ENCODE measurements around the gene ACOT11. TPM values are rescaled to one million over a fixed set of nuclear protein-coding genes. Genes with fewer than 3 reads are reported as not detected.

ACOT11 gene
- total and polyA plus RNA-seq, 10 of the 15 experiments (the other 5 are each of a cell fraction or from before 2014, with no cell fraction given) = 0.04 to 0.85 (median 0.39) TPM; not detected in 1

GRCh38 chr1:54564312-54565112 lies 16.5 kb downstream of the ACOT11 start:
- Histone ChIP-seq H3K36me3 (ENCODE audit: control insufficient read depth in 2 of 2, insufficient read depth in 2 of 2, low read length in 1 of 2) (no peaks in the 10 kb centered on the region), H4K20me1 (ENCODE audit: control insufficient read depth, insufficient read depth) (no peaks in the 10 kb centered on the region), H3K4me3 (no peak overlapping the region), H3K4me1 (ENCODE audit: control insufficient read depth, insufficient read depth, low read length) (no peaks in the 10 kb centered on the region), H3K27me3 (replicated peaks in 1 of 2; ENCODE audit: control insufficient read depth in 2 of 2, insufficient read depth in 2 of 2, low read length in 1 of 2) (no peaks in the 10 kb centered on the region; a peak in 1 of 4 replicates), H2AFZ (ENCODE audit: control insufficient read depth, low read depth, low read length) (no peak overlapping the region), H3K9me3 (replicated peaks; ENCODE audit: control insufficient read depth, insufficient read depth, low read length) (no peaks in the 10 kb centered on the region), H3K4me2 (ENCODE audit: control insufficient read depth, insufficient read depth) (no peak overlapping the region), H3K9ac (ENCODE audit: control insufficient read depth, insufficient read depth, low read length) (no peak overlapping the region), H3K27ac (ENCODE audit: control insufficient read depth, insufficient read depth) (no peak overlapping the region), H3K79me2 (ENCODE audit: control insufficient read depth, insufficient read depth, low read length) (no peaks in the 10 kb centered on the region)
- no TSS peak for BruUV-seq (replicated peaks)
- POLR2A ChIA-PET = no interaction called here
- no peak for ATAC-seq
- SMC1A ChIA-PET (ENCODE audit: uncharacterized antibody, unreplicated experiment) = no interaction called here
- intact Hi-C loops (cut with micrococcal nuclease; ENCODE audit: unreplicated experiment) = no loop called here
- DNase-seq (ENCODE audit: low read depth, low spot score) = no peak
- WGBS (ENCODE audit: insufficient coverage, insufficient replicate concordance, low lambda C conversion rate, missing lambda C conversion rate) = 28% methylated on average over 17 of the region's 17 CpGs
- no peak for TF ChIP-seq ZNF384 (IDR thresholded peaks at IDR 0.05; ENCODE audit: borderline replicate concordance, low read depth, low read length)
- RAD21 ChIA-PET (ENCODE audit: unreplicated experiment) = no interaction called here
- no peak for FAIRE-seq
- in situ Hi-C loops (cut with MboI) = no loop called here
- CTCF ChIA-PET = no interaction called here

GRCh38 chr1:54565113-54565501 lies 17.1 kb downstream of the ACOT11 start:
- no peaks in the 10 kb centered on the region for H3K36me3 ChIP-seq (ENCODE audit: control insufficient read depth in 2 of 2, insufficient read depth in 2 of 2, low read length in 1 of 2)
- H3K4me2 ChIP-seq (ENCODE audit: control insufficient read depth, insufficient read depth) = no peak overlapping the region
- ChIA-PET RAD21 (ENCODE audit: unreplicated experiment) (no interaction called here), CTCF (no interaction called here), POLR2A (no interaction called here), SMC1A (ENCODE audit: uncharacterized antibody, unreplicated experiment) (no interaction called here)
- intact Hi-C loops (cut with micrococcal nuclease; ENCODE audit: unreplicated experiment) = no loop called here
- no peaks in the 10 kb centered on the region for H4K20me1 ChIP-seq (ENCODE audit: control insufficient read depth, insufficient read depth)
- H3K27ac ChIP-seq (ENCODE audit: control insufficient read depth, insufficient read depth) = no peak overlapping the region
- no peak for FAIRE-seq
- no peaks in the 10 kb centered on the region for H3K4me1 ChIP-seq (ENCODE audit: control insufficient read depth, insufficient read depth, low read length)
- ATAC-seq = no peak
- no peak overlapping the region for H3K9ac ChIP-seq (ENCODE audit: control insufficient read depth, insufficient read depth, low read length)
- BruUV-seq (replicated peaks) = no TSS peak
- H2AFZ ChIP-seq (ENCODE audit: control insufficient read depth, low read depth, low read length) = no peak overlapping the region
- no peak overlapping the region for H3K4me3 ChIP-seq
- no peaks in the 10 kb centered on the region for H3K9me3 ChIP-seq (replicated peaks; ENCODE audit: control insufficient read depth, insufficient read depth, low read length)
- no peaks in the 10 kb centered on the region for H3K27me3 ChIP-seq (replicated peaks in 1 of 2; ENCODE audit: control insufficient read depth in 2 of 2, insufficient read depth in 2 of 2, low read length in 1 of 2)
- H3K79me2 ChIP-seq (ENCODE audit: control insufficient read depth, insufficient read depth, low read length) = no peaks in the 10 kb centered on the region
- in situ Hi-C loops (cut with MboI) = no loop called here
- DNase-seq (ENCODE audit: low read depth, low spot score) = no peak
- WGBS (ENCODE audit: insufficient coverage, insufficient replicate concordance, low lambda C conversion rate, missing lambda C conversion rate) = 11% methylated on average over 4 of the region's 4 CpGs
- TF ChIP-seq ATF3 (IDR thresholded peaks at IDR 0.05; ENCODE audit: borderline replicate concordance, extremely low read depth, low read depth, low read length) (no peak), CTCF (IDR thresholded peaks at IDR 0.05 in 2 of 3, conservative IDR thresholded peaks at IDR 0.05 in 1 of 3; ENCODE audit: control insufficient read depth in 2 of 3, extremely low read depth in 1 of 3, insufficient read depth in 1 of 3, low read depth in 3 of 3, low read length in 3 of 3) (no peak), SP1 (IDR thresholded peaks at IDR 0.05; ENCODE audit: low read depth, low read length) (no peak), E4F1 (IDR thresholded peaks at IDR 0.05; ENCODE audit: borderline replicate concordance, partially characterized antibody) (no peak), NRF1 (conservative IDR thresholded peaks at IDR 0.05; ENCODE audit: low read depth, low read length) (no peak), GATAD2B (conservative IDR thresholded peaks at IDR 0.05; ENCODE audit: low read depth) (no peak), ATF2 (IDR thresholded peaks at IDR 0.05; ENCODE audit: low read length) (no peak), CEBPB (IDR thresholded peaks at IDR 0.05; ENCODE audit: borderline replicate concordance in 1 of 2, low read depth in 2 of 2, low read length in 2 of 2) (no peak)
